Tongue (tissue), 2 donors: ENCODE results near the gene CEACAM19. TPM values are rescaled to one million over a fixed set of nuclear protein-coding genes. Genes with fewer than 3 reads are reported as not detected.
"Not testable (repeated sequence)": the region's sequence is repeated elsewhere in the genome, so short reads cannot be mapped to it uniquely, and the experiment has no call there.

Experiments
- DNase-seq: peaks from one replicate; pipeline ENCODE4 v3.0.0-alpha.2; 2015
- total RNA-seq: library from RNA; depleted of rRNA; stranded (reverse); fragments of >200 nt; gene quantifications from one replicate; pipeline ENCODE4 v1.2.3, GENCODE V29; 2014

CEACAM19 gene
- total RNA-seq, 1 donor from 2014 or later, result 2.5 TPM

- DNase-seq, result no peak
These were observed 25.2 kb upstream of the CEACAM19 start for GRCh38 chr19:44646049-44646416.

GRCh38 chr19:44647144-44647543, 24.1 kb upstream of the CEACAM19 start:
- no peak for DNase-seq

GRCh38 chr19:44648631-44649251, 22.5 kb upstream of the CEACAM19 start:
- peak; percentile 82 for DNase-seq

- DNase-seq, result no peak
These were observed 21.6 kb upstream of the CEACAM19 start for GRCh38 chr19:44649578-44650145.

GRCh38 chr19:44653343-44653742, 17.9 kb upstream of the CEACAM19 start:
- DNase-seq, result no peak

GRCh38 chr19:44653977-44654774, 17.1 kb upstream of the CEACAM19 start:
- DNase-seq, result peak; percentile 85

- DNase-seq, result peak; percentile 75
These were observed 13.9 kb upstream of the CEACAM19 start for GRCh38 chr19:44657211-44657921.

GRCh38 chr19:44658069-44658733, 13.1 kb upstream of the CEACAM19 start:
- no peak for DNase-seq

GRCh38 chr19:44660081-44660480, 11.2 kb upstream of the CEACAM19 start:
- DNase-seq, result no peak

GRCh38 chr19:44661205-44661604, 10.1 kb upstream of the CEACAM19 start:
- DNase-seq, result no peak

GRCh38 chr19:44661904-44662303, 9.4 kb upstream of the CEACAM19 start:
- no peak for DNase-seq

- DNase-seq, result peak; percentile 60
These were observed 8.4 kb upstream of the CEACAM19 start for GRCh38 chr19:44662691-44663385.

GRCh38 chr19:44663996-44664395, 7.3 kb upstream of the CEACAM19 start:
- DNase-seq, result no peak

GRCh38 chr19:44664976-44665375, 6.3 kb upstream of the CEACAM19 start:
- DNase-seq, result no peak

GRCh38 chr19:44666852-44667556, 4.3 kb upstream of the CEACAM19 start:
- DNase-seq, result no peak

GRCh38 chr19:44668985-44669764, 2.1 kb upstream of the CEACAM19 start:
- DNase-seq, result no peak

GRCh38 chr19:44670027-44670426, 1.3 kb upstream of the CEACAM19 start:
- not testable (repeated sequence) for DNase-seq

GRCh38 chr19:44672226-44672625, 944 bp downstream of the CEACAM19 start:
- no peak for DNase-seq

- no peak for DNase-seq
These were observed 2.2 kb downstream of the CEACAM19 start for GRCh38 chr19:44673510-44673909.

GRCh38 chr19:44675521-44675920, 4.2 kb downstream of the CEACAM19 start:
- DNase-seq, result no peak
